Measurements from ENCODE around the gene PPP2R1A. TPM values are rescaled to one million over a fixed set of nuclear protein-coding genes. Genes with fewer than 3 reads are reported as not detected.

The PPP2R1A gene
- total and polyA plus RNA-seq, 2 of the 13 experiments (the other 11 are each of a cell fraction or from before 2014, with no cell fraction given) = 86.7 to 130 TPM

- TF ChIP-seq ZNF3 (CRISPR knock-in tag; IDR thresholded peaks at IDR 0.05) (no peak), SMAD3 (CRISPR knock-in tag; IDR thresholded peaks at IDR 0.05) (0 out of 2 replicates have a peak, but pooled peaks have one; percentile 30), ZBTB4 (CRISPR knock-in tag; IDR thresholded peaks at IDR 0.05; ENCODE audit: borderline replicate concordance) (peak; percentile 21; the same call in 1 of the 2 replicates), CREB1 (IDR thresholded peaks at IDR 0.05) (peak; percentile 65; the same call in 1 of the 2 replicates), CREB1 (CRISPR knock-in tag; IDR thresholded peaks at IDR 0.05) (peak; percentile 87), KMT2A (CRISPR knock-in tag; IDR thresholded peaks at IDR 0.05) (peak; percentile 64), ZNF441 (CRISPR knock-in tag; IDR thresholded peaks at IDR 0.05; ENCODE audit: borderline replicate concordance) (0 out of 2 replicates have a peak, but pooled peaks have one; percentile 30), ZBTB34 (CRISPR knock-in tag; IDR thresholded peaks at IDR 0.05) (peak; percentile 71), ZNF501 (CRISPR knock-in tag; IDR thresholded peaks at IDR 0.05) (peak; percentile 73), FOSL1 (CRISPR knock-in tag; IDR thresholded peaks at IDR 0.05; ENCODE audit: borderline replicate concordance) (no peak), PAX8 (CRISPR knock-in tag; IDR thresholded peaks at IDR 0.05; ENCODE audit: borderline replicate concordance) (0 out of 2 replicates have a peak, but pooled peaks have one; percentile 60), FOXK1 (CRISPR knock-in tag; IDR thresholded peaks at IDR 0.05; ENCODE audit: borderline replicate concordance, low read depth) (peak; percentile 71; the same call in 1 of the 2 replicates), SOX5 (CRISPR knock-in tag; IDR thresholded peaks at IDR 0.05; ENCODE audit: borderline replicate concordance) (peak; percentile 28; the same call in 1 of the 2 replicates), CCAR2 (optimal IDR thresholded peaks at IDR 0.05; ENCODE audit: low read depth, low read length) (no peak), FOSL2 (CRISPR knock-in tag; IDR thresholded peaks at IDR 0.05) (peak; percentile 57), RAD51 (IDR thresholded peaks at IDR 0.05; ENCODE audit: borderline replicate concordance) (no peak), ZFP91 (CRISPR knock-in tag; IDR thresholded peaks at IDR 0.05; ENCODE audit: borderline replicate concordance) (peak; percentile 81; the same call in 1 of the 2 replicates), RCOR2 (CRISPR knock-in tag; IDR thresholded peaks at IDR 0.05) (no peak), TGIF2 (CRISPR knock-in tag; IDR thresholded peaks at IDR 0.05) (peak; percentile 31; the same call in 1 of the 2 replicates), ZNF816 (CRISPR knock-in tag; IDR thresholded peaks at IDR 0.05; ENCODE audit: borderline replicate concordance) (peak; percentile 73; the same call in 1 of the 2 replicates)
- TF ChIP-seq, protein P1, sequence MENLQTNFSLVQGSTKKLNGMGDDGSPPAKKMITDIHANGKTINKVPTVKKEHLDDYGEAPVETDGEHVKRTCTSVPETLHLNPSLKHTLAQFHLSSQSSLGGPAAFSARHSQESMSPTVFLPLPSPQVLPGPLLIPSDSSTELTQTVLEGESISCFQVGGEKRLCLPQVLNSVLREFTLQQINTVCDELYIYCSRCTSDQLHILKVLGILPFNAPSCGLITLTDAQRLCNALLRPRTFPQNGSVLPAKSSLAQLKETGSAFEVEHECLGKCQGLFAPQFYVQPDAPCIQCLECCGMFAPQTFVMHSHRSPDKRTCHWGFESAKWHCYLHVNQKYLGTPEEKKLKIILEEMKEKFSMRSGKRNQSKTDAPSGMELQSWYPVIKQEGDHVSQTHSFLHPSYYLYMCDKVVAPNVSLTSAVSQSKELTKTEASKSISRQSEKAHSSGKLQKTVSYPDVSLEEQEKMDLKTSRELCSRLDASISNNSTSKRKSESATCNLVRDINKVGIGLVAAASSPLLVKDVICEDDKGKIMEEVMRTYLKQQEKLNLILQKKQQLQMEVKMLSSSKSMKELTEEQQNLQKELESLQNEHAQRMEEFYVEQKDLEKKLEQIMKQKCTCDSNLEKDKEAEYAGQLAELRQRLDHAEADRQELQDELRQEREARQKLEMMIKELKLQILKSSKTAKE (CRISPR knock-in tag; IDR thresholded peaks at IDR 0.05; ENCODE audit: borderline replicate concordance) = no peak
Observed at GRCh38 chr19:52269338-52270261, 79.7 kb downstream of the PPP2R1A start, which contains the start of gene ZNF766 (continued).

Data from HepG2 (cell line).